Prostate gland (tissue), 2 donors: ENCODE data around the gene MEP1B. TPM values are rescaled to one million over a fixed set of nuclear protein-coding genes. Genes with fewer than 3 reads are reported as not detected.

Source experiments
- DNase-seq: peaks from one replicate; pipeline ENCODE4 v3.0.0-alpha.2; 2019; ENCODE audit warnings: low spot score
- H3K27ac ChIP-seq, 2 donors: fragments of 200-600 bp; sonication (generic); 2 replicates each; pipeline ENCODE4 v1.5.1; 2017 to 2019
- H3K27me3 ChIP-seq: fragments of 200-600 bp; sonication (generic); replicated peaks from 2 replicates; pipeline ENCODE4 v1.5.1; 2019; ENCODE audit not compliant: insufficient read depth
- H3K36me3 ChIP-seq, 2 donors: fragments of 200-600 bp; sonication (generic); 1 replicate in 1 of 2; 2 replicates in 1 of 2; pipeline versions ENCODE4 v1.5.1 to v1.8.1; 2017 to 2019
- H3K4me1 ChIP-seq: fragments of 200-600 bp; sonication (generic); replicated peaks from 2 replicates; pipeline ENCODE4 v1.5.1; 2019
- H3K4me3 ChIP-seq, 2 donors: fragments of 200-600 bp; sonication (generic); 2 replicates each; pipeline ENCODE4 v1.5.1; 2017 to 2019
- H3K9me3 ChIP-seq: fragments of 200-600 bp; sonication (generic); 2 replicates; pipeline ENCODE4 v1.5.1; 2017
- POLR2A ChIP-seq: fragments of 450-650 bp; IDR thresholded peaks from one replicate; pipeline ENCODE4 v1.6.1; 2016; ENCODE audit warnings: antibody characterized with exemption, mild to moderate bottlenecking
- POLR2AphosphoS5 ChIP-seq: sonication (generic); formaldehyde crosslinking; IDR thresholded peaks from one replicate; pipeline ENCODE4 v1.6.1; 2017; ENCODE audit warnings: antibody characterized with exemption
- WGBS: methylation state at CpG from one replicate; pipeline ENCODE4 v1.1.5; 2018; 5-methylcytosine and 5-hydroxymethylcytosine counted together
- intact Hi-C: fragments of 100-400 bp; cut with DNase I; formaldehyde crosslinking; loops from one replicate; pipeline ENCODE4 v1.14.2; 2022
- total RNA-seq, 2 donors: library from RNA; depleted of rRNA; stranded (reverse); fragments of >200 nt; gene quantifications; one replicate each; pipeline ENCODE4 v1.1.0, GENCODE V29; 2016
- TF ChIP-seq, protein P1 (sequence below), 4 experiments: fragments of 200-600 bp in 2 of 4; fragments of 450-650 bp in 2 of 4; sonication (generic) in 2 of 4; IDR thresholded peaks; 1 replicate in 3 of 4; 2 replicates in 1 of 4; pipeline ENCODE4 v1.5.1; 2016 to 2019; ENCODE audit warnings: antibody characterized with exemption in 4 of 4, mild to moderate bottlenecking in 2 of 4, moderate library complexity in 2 of 4

MEP1B gene
- total RNA-seq, 2 donors from 2014 or later, result 0.34 TPM; not detected in 1

DNA sequence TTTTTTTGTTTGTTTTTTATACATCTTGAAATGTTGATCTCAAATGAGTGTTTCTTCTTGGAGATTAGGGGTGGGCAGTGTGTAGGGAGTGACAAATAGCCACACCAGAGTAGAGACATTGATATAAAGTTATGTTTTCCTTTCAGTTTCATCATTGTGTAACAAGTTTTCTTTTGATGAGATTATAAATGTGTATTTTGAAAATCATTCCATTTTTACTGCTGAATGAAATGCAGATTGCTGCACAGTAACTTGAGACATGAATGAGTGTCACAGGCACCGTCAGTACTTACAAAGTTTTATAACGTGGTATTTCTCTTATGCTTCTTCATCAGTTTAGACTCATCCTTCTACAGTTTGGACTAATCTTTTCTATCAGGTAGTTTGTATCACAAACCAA is 370 bp downstream of the MEP1B start:
- Histone ChIP-seq H3K4me3 (no peak overlapping the region), H3K27ac (no peak overlapping the region), H3K4me1 (no peaks in the 10 kb centered on the region), H3K36me3 (no peaks in the 10 kb centered on the region), H3K27me3 (no peaks in the 10 kb centered on the region), H3K9me3 (no peaks in the 10 kb centered on the region)
- no peak for TF ChIP-seq POLR2AphosphoS5
- TF ChIP-seq, protein P1, sequence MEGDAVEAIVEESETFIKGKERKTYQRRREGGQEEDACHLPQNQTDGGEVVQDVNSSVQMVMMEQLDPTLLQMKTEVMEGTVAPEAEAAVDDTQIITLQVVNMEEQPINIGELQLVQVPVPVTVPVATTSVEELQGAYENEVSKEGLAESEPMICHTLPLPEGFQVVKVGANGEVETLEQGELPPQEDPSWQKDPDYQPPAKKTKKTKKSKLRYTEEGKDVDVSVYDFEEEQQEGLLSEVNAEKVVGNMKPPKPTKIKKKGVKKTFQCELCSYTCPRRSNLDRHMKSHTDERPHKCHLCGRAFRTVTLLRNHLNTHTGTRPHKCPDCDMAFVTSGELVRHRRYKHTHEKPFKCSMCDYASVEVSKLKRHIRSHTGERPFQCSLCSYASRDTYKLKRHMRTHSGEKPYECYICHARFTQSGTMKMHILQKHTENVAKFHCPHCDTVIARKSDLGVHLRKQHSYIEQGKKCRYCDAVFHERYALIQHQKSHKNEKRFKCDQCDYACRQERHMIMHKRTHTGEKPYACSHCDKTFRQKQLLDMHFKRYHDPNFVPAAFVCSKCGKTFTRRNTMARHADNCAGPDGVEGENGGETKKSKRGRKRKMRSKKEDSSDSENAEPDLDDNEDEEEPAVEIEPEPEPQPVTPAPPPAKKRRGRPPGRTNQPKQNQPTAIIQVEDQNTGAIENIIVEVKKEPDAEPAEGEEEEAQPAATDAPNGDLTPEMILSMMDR (IDR thresholded peaks at IDR 0.05), result no peak
- no peak for TF ChIP-seq POLR2A
- 25% methylated on average over 2 of the region's 2 CpGs for WGBS
- no peak for DNase-seq
- intact Hi-C loops, result no loop called here

DNA sequence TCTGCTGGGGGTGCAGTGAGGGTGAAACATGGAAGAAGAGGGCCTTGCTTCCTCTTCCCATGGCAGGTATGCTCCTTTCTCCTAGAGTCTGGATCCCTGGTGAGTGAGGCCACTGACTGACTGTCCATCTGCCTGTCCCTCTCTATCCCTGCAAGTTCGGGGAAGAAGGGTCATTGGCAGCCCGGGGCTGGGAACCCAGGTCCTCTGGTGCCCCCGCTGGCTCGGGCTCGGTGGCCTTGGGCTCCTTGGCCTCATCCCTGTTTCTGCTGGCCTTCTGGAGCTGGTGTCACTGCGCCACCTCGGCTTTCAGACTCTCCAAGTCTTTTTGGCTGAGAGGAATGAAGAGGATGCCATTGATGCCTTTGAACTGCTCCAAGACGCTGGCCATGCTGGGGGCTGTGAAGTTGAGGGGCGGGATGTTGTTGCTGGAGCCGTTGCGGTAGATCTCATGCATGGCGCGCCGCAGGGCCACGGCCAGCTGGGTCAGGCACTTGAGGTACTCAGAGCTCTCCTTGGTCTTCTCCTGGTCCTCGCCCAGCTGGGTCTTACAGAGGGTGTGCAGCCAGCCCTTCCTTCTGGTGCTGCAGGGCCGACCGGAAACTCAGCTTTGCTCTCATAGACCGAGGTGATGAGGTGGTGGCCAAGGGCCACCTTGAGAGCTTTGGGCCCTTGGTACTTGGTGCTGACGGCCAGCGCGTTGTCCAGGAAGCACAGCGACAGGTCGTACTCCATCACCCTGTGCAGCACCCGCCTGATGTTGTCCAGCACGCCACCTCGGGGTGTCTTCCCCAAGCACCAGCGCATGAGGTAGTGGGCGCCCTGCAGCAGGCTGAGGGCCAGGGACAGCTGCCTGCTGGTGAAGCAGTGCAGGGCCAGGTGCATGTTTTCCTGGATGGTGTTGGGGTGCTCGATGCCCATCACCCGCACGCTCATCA is 6.3 kb downstream of the MEP1B start:
- Histone ChIP-seq H3K4me3 (no peak overlapping the region), H3K27ac (no peak overlapping the region), H3K27me3 (no peaks in the 10 kb centered on the region), H3K4me1 (no peaks in the 10 kb centered on the region), H3K36me3 (no peaks in the 10 kb centered on the region), H3K9me3 (no peaks in the 10 kb centered on the region)
- DNase-seq, result no peak
- WGBS, result 94% methylated on average over 23 of the region's 32 CpGs
- TF ChIP-seq, protein P1 (IDR thresholded peaks at IDR 0.05), result no peak
- intact Hi-C loops, result no loop called here

DNA sequence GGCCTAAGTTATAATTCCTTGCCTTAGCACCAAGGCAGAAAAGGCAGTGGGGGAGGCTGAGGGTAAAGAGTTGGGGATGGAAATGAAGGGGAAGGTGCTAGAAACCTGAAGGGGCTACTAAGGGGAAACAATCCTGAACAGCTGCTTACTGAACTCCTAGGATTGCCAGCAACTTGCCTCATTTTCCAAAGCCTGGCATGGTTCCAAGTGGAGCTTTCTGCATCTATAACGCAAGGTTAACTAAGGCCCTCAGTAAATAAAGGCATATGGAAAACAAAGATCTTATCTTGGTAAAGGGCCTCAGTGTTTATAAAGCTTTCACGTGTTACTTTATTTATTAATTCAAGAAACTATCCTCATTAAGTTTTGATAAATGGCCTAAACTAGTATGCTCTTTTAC is 10.9 kb downstream of the MEP1B start:
- WGBS, result 41% methylated on average over 2 of the region's 2 CpGs
- TF ChIP-seq, protein P1 (IDR thresholded peaks at IDR 0.05), result no peak
- no peak for TF ChIP-seq POLR2A
- no peak for TF ChIP-seq POLR2AphosphoS5
- H3K4me3 ChIP-seq, result no peak overlapping the region
- H3K36me3 ChIP-seq, result no peaks in the 10 kb centered on the region
- no peak for DNase-seq
- no peaks in the 10 kb centered on the region for H3K9me3 ChIP-seq
- no peaks in the 10 kb centered on the region for H3K27me3 ChIP-seq
- no peaks in the 10 kb centered on the region for H3K4me1 ChIP-seq
- intact Hi-C loops, result no loop called here
- H3K27ac ChIP-seq, result no peak overlapping the region

DNA sequence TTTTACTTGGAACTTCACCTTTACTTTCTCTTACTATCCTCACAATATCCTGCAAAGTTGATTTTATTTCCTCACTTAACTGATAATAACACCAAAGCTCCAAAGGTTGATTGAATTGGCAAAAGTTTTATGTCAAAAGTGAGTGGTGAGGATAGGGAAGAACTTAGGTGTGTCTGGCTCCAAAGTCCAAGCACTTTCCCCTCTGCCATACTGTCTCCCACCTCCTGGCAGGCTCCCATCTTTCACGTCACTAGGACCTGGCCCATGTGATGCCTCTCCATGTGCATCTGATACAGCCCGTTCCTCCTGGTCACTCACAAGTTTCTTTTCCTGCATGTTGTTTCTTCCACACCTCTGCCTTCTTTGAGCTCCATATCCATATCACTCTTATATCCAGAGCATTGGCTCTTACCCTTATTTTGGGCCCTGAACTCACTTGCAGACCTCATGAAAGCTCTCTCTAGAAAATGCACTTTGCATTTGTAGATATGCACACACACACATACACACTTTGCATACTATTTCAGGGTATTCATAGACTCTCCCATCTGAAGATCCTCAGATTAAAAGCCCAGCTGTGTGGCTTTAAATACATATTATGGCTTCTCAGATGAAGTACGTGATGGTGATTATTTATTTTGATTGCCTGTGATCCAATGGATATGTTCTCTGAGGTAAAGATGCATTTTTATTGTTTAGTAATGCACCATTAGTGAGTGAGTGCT is 12.3 kb downstream of the MEP1B start:
- H3K9me3 ChIP-seq, result no peaks in the 10 kb centered on the region
- no peak for DNase-seq
- intact Hi-C loops, result no loop called here
- no peaks in the 10 kb centered on the region for H3K27me3 ChIP-seq
- H3K4me3 ChIP-seq, result no peak overlapping the region
- no peaks in the 10 kb centered on the region for H3K36me3 ChIP-seq
- 94% methylated on average over 3 of the region's 3 CpGs for WGBS
- no peak overlapping the region for H3K27ac ChIP-seq
- no peaks in the 10 kb centered on the region for H3K4me1 ChIP-seq
- TF ChIP-seq, protein P1 (IDR thresholded peaks at IDR 0.05), result no peak
- TF ChIP-seq POLR2A (no peak), POLR2AphosphoS5 (no peak)
